Astrocyte of the cerebellum (primary cell): Measurements from ENCODE around the gene PARVB.

ENCODE experiments used
- DNase-seq: peaks from one replicate; pipeline ENCODE4 v3.0.0-alpha.2; 2011; ENCODE audit warnings: low read depth
- H3K4me3 ChIP-seq: 2 replicates; pipeline ENCODE4 v1.5.1; 2011; ENCODE audit warnings: mild to moderate bottlenecking, low read depth, low read length, moderate library complexity
- in situ Hi-C: cut with HindIII; loops from 2 replicates; pipeline ENCODE4 v1.10.0; 2017; ENCODE audit warnings: low sequenced_read_pairs
- TF ChIP-seq, protein P1 (sequence below): IDR thresholded peaks from 2 replicates; pipeline ENCODE4 v1.5.1; 2012; ENCODE audit warnings: low read length, low read depth, moderate library complexity, mild to moderate bottlenecking; ENCODE audit errors: missing control alignments

Gene PARVB

DNA sequence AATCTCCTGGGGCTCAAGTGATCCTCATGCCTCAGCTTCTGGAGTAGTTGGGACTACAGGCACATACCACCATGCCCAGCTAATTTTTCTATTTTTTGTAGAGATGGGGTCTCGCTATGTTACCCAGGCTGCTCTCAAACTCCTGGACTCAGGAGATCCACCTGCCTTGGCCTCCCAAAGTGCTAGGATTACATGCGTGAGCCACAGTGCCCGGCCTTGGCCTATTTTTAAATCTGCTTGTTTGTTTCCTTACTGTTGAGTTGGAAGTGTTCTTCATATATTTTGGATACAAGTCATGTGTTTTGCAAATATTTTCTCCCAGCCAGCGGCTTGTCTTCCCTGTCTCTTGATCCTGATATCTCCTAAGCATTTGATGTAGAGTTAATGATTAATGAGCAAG, 5.0 kb downstream of the PARVB start:
- in situ Hi-C loops, result loop anchor here (10.0 kb wide), 1 partner anchor 276 kb away; no protein-coding TSS in a partner anchor
- no peak overlapping the region for H3K4me3 ChIP-seq
- DNase-seq, result no peak
- TF ChIP-seq, protein P1, sequence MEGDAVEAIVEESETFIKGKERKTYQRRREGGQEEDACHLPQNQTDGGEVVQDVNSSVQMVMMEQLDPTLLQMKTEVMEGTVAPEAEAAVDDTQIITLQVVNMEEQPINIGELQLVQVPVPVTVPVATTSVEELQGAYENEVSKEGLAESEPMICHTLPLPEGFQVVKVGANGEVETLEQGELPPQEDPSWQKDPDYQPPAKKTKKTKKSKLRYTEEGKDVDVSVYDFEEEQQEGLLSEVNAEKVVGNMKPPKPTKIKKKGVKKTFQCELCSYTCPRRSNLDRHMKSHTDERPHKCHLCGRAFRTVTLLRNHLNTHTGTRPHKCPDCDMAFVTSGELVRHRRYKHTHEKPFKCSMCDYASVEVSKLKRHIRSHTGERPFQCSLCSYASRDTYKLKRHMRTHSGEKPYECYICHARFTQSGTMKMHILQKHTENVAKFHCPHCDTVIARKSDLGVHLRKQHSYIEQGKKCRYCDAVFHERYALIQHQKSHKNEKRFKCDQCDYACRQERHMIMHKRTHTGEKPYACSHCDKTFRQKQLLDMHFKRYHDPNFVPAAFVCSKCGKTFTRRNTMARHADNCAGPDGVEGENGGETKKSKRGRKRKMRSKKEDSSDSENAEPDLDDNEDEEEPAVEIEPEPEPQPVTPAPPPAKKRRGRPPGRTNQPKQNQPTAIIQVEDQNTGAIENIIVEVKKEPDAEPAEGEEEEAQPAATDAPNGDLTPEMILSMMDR, result no peak

DNA sequence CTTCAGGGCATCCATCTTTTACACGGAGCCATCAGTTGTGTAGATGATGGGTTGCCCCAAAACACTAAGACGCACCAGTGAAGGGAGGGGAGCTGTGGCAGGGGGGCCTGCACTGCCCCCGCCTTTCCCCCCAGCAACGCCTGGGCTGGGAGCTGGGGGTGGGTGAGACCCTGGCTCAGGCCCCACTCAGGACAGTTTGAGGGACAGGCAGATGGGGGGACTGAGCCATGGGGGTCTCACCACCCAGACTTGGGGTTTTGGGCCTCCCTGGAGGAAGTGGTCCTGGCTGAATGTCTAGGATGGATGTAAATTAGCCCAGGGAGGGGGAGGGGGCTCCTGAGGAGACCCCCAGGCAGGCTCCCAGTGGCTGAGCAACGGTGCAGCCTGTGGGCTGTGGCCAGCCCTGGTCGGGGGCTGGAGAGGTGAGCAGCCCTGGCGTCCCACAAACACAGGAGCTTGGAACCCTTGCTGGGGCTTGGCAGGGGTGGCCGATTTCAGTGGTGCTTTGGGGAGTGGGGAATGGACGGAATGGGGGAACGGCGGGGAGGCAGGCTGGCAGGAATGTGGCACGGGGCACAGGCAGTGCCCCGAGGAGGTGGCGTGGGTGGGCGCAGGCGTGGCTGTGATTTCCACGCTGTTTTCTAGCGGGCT, 6.1 kb downstream of the PARVB start:
- in situ Hi-C loops, result no loop called here
- TF ChIP-seq, protein P1, result no peak

DNA sequence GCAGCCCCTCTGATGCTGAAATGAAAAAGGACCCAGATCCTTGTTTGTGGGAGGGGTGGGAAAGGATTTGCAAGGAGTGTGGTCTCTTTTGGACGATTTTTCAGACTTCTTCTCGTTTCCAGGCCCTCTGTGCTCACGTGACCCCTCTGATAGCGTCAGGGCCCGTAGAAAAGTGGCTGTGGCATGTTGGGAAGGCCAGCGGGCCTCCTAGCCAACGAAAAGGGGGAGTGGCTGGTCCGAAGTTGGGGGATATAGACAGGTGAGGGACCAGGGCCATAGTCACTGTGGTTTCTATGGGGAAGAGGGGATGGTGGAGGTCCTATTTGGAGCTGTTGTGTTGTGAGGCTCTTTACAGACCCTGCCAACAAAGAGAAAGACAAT, 6.6 kb downstream of the PARVB start:
- H3K4me3 ChIP-seq, result no peak overlapping the region
- no peak for DNase-seq
- in situ Hi-C loops, result no loop called here
- TF ChIP-seq, protein P1, result no peak

More for the DNA sequence above, 6.1 kb downstream of the PARVB start:
- H3K4me3 ChIP-seq, result no peak overlapping the region
- no peak for DNase-seq

DNA sequence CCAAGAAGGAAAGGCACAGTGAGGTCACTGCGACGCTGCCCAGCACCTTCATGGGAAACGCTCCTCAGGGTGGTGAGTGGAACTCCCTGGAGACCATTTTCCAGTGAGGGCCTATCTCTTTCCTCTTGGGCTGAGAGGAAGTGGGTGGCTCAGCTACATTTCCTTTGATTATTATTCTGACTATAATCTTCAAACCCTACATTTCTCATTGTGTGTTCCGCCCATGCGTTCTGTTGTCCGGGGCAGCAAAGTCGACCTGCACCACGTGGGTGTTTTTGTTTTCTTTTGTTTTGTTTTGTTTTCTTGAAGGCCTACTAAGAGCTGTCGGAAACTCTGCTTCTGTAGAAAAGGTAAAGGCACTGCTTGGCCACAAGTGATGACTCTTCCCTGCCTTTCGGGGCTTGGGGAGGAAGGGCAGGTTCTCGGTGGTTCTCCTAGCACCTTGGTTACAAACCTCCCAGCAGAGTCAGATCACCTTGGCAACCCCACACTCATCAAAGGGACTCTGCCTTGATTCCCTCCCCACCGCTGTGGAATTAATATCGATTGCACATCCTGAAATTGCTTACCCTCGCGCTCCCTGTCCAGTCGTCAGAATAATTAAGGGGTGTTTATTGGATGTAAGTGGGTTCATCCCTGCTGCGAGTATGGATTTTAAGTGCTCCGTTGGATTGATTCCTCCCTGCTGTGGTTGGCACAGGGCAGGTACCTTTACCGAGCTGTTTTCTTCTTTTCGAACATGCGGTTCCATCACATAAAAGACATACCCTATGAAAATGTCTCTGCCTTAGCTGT, 7.3 kb downstream of the PARVB start:
- TF ChIP-seq, protein P1, result no peak
- DNase-seq, result no peak
- in situ Hi-C loops, result no loop called here
- H3K4me3 ChIP-seq, result no peak overlapping the region

DNA sequence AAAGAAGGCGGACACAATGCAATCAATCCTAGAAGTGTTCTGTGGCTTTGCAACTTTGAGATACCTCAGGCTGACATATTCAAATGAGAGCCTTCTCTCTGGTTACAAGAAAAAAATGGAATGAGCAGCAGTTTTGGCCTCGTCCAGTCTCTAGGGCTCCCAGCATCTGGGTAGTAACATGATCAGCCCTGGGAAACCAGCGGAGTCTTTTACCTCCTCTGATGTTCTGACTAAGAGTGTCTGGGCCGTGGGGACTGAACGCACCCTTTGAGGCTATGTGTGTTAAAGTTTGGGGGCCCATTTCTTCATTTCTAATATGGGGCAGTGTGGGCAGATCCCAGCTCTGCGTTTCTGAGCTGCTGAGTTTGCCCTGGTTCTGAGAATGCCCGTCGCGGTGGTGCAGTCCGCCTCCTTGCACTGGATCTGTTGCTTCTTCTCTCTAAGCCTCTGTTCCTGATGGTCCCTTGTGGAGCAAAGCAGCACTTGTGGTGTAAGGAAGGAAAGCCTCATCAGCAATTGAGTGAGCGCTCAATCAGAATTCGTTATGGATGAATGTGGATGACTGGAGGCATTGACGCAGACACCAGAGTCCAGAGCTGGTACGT, 8.1 kb downstream of the PARVB start:
- no peak for DNase-seq
- no peak overlapping the region for H3K4me3 ChIP-seq
- TF ChIP-seq, protein P1, result no peak
- in situ Hi-C loops, result no loop called here

DNA sequence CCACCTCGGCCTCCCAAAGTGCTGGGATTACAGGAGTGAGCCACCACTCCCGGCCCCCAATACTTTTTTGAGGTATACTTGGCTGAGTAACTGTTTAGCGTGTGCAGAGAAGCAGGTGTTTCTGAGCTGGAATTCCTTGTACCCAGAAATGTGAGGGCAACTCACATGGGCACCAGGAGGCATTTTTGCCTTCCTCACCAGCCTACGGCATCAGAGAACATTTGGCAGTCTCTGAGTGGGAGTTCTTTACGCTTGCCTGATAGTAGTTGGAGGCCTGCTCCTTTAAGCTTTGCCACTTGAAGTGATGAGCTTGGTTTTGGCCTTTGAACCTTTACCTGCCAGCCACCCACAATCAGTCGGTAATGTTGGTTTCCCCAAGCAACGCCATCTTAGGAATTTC, 9.2 kb downstream of the PARVB start:
- in situ Hi-C loops, result no loop called here
- no peak overlapping the region for H3K4me3 ChIP-seq
- DNase-seq, result no peak
- TF ChIP-seq, protein P1, result no peak
